ENCODE data around the gene PCED1B.

PCED1B gene

GRCh38 chr12:47238669-47239114 is 159.3 kb downstream of the PCED1B start:
- no peak for DNase-seq

- no peak for DNase-seq
These were observed 163.0 kb downstream of the PCED1B start for GRCh38 chr12:47242426-47242825.

- no peak for DNase-seq
These were observed 165.4 kb downstream of the PCED1B start for GRCh38 chr12:47244835-47245234.

GRCh38 chr12:47245623-47246022 is 166.2 kb downstream of the PCED1B start:
- DNase-seq, result no peak

GRCh38 chr12:47247418-47247817 is 168.0 kb downstream of the PCED1B start:
- no peak for DNase-seq

- DNase-seq, result no peak
These were observed 169.7 kb downstream of the PCED1B start for GRCh38 chr12:47249082-47249481.

- no peak for DNase-seq
These were observed 170.4 kb downstream of the PCED1B start for GRCh38 chr12:47249719-47250357.

GRCh38 chr12:47251919-47252318 is 172.5 kb downstream of the PCED1B start:
- DNase-seq, result no peak

GRCh38 chr12:47264951-47265350 is 185.5 kb downstream of the PCED1B start:
- no peak for DNase-seq

- DNase-seq, result no peak
These were observed 186.0 kb downstream of the PCED1B start for GRCh38 chr12:47265391-47265790.

GRCh38 chr12:47267571-47267970 is 188.2 kb downstream of the PCED1B start:
- DNase-seq, result no peak

GRCh38 chr12:47268501-47269454 is 189.4 kb downstream of the PCED1B start:
- no peak for DNase-seq

GRCh38 chr12:47269916-47270315 is 190.5 kb downstream of the PCED1B start:
- DNase-seq, result no peak

- DNase-seq, result no peak
These were observed 191.6 kb downstream of the PCED1B start for GRCh38 chr12:47270782-47271664.

GRCh38 chr12:47271800-47272239 is 192.4 kb downstream of the PCED1B start:
- no peak for DNase-seq

GRCh38 chr12:47272412-47273190 is 193.2 kb downstream of the PCED1B start:
- no peak for DNase-seq

- no peak for DNase-seq
These were observed 193.8 kb downstream of the PCED1B start for GRCh38 chr12:47273191-47273626.

GRCh38 chr12:47274760-47275159 is 195.3 kb downstream of the PCED1B start:
- no peak for DNase-seq

- DNase-seq, result no peak
These were observed 196.8 kb downstream of the PCED1B start for GRCh38 chr12:47276253-47276620.

GRCh38 chr12:47276621-47277309 is 197.3 kb downstream of the PCED1B start:
- peak; percentile 41 for DNase-seq

GRCh38 chr12:47277972-47278448 is 198.6 kb downstream of the PCED1B start:
- no peak for DNase-seq
